WTC11 (cell line): ENCODE data around the gene TACC2. TPM values are rescaled to one million over a fixed set of nuclear protein-coding genes. Genes with fewer than 3 reads are reported as not detected.
"Not testable (repeated sequence)": the region's sequence is repeated elsewhere in the genome, so short reads cannot be mapped to it uniquely, and the experiment has no call there.

Experiments
- ATAC-seq: fragments of 200-7000 bp; cut with Tn5 transposase; 2 replicates; pipeline ENCODE4 v1.10.0; 2021; ENCODE audit warnings: mild to moderate bottlenecking, moderate library complexity
- CTCF ChIA-PET: fragments of 300-600 bp; sonication (Branson Sonifier 250); formaldehyde crosslinking; loops from one replicate; lab custom pipeline; 2021; ENCODE audit warnings: antibody characterized with exemption; lab: Charles Lee
- POLR2A ChIA-PET: fragments of 350-600 bp; sonication (Branson Sonifier 250); formaldehyde crosslinking; loops from one replicate; lab custom pipeline; 2021; ENCODE audit warnings: antibody characterized with exemption; lab: Charles Lee
- DNase-seq: peaks from one replicate; pipeline ENCODE4 v3.0.0; 2021; ENCODE audit warnings: low spot score
- H3K27ac Mint-ChIP-seq: 2 replicates; pipeline ENCODE4 v1.8.0; 2021; ENCODE audit warnings: mixed read lengths
- H3K27me3 Mint-ChIP-seq: 2 replicates; pipeline ENCODE4 v1.8.0; 2021; ENCODE audit warnings: low read depth, mild to moderate bottlenecking, moderate library complexity, mixed read lengths
- H3K36me3 Mint-ChIP-seq: 2 replicates; pipeline ENCODE4 v1.8.0; 2021; ENCODE audit warnings: mixed read lengths
- H3K4me1 Mint-ChIP-seq: 2 replicates; pipeline ENCODE4 v1.8.0; 2022; ENCODE audit warnings: mixed read lengths
- H3K4me3 Mint-ChIP-seq: 2 replicates; pipeline ENCODE4 v1.8.0; 2021; ENCODE audit warnings: mild to moderate bottlenecking, moderate library complexity, mixed read lengths
- H3K9me3 Mint-ChIP-seq: 2 replicates; pipeline ENCODE4 v1.8.0; 2021; ENCODE audit warnings: mixed read lengths
- ATF6 ChIP-seq: sonication (generic); formaldehyde crosslinking; IDR thresholded peaks from 2 replicates; pipeline ENCODE4 v1.8.1; 2023; ENCODE audit warnings: mild to moderate bottlenecking, missing genetic modification reagents
- CBFB ChIP-seq: sonication (generic); formaldehyde crosslinking; IDR thresholded peaks from 2 replicates; pipeline ENCODE4 v1.8.1; 2022; ENCODE audit warnings: mild to moderate bottlenecking, low read depth, missing genetic modification reagents
- ESRRA ChIP-seq: sonication (generic); formaldehyde crosslinking; IDR thresholded peaks from 2 replicates; pipeline ENCODE4 v1.8.1; 2022; ENCODE audit warnings: mild to moderate bottlenecking, missing genetic modification reagents, borderline replicate concordance
- FOXP4 ChIP-seq: sonication (generic); formaldehyde crosslinking; IDR thresholded peaks from 2 replicates; pipeline ENCODE4 v1.8.0; 2022; ENCODE audit warnings: mild to moderate bottlenecking, missing genetic modification reagents
- GRHL2 ChIP-seq: fragments of 250-450 bp; sonication (Bioruptor Pico); IDR thresholded peaks from 2 replicates; pipeline ENCODE4 v1.8.0; 2022; ENCODE audit warnings: mild to moderate bottlenecking, moderate library complexity; ENCODE audit not compliant: insufficient replicate concordance, severe bottlenecking
- GTF2I ChIP-seq: fragments of 250-450 bp; sonication (Bioruptor Pico); conservative IDR thresholded peaks from 2 replicates; pipeline ENCODE4 v1.4.0; 2021; ENCODE audit warnings: mild to moderate bottlenecking
- JAZF1 ChIP-seq: fragments of 250-450 bp; sonication (Bioruptor Pico); IDR thresholded peaks from 2 replicates; pipeline ENCODE4 v1.9.0; 2021; ENCODE audit warnings: moderate library complexity, mild to moderate bottlenecking, inconsistent platforms
- MYBL2 ChIP-seq: sonication (generic); formaldehyde crosslinking; IDR thresholded peaks from 2 replicates; pipeline ENCODE4 v1.8.1; 2023; ENCODE audit warnings: mild to moderate bottlenecking, moderate library complexity, missing genetic modification reagents
- SOX15 ChIP-seq: fragments of 250-450 bp; sonication (Bioruptor Pico); IDR thresholded peaks from 2 replicates; pipeline ENCODE4 v1.9.0; 2021; ENCODE audit warnings: mild to moderate bottlenecking
- SP1 ChIP-seq: sonication (generic); formaldehyde crosslinking; conservative IDR thresholded peaks from 2 replicates; pipeline ENCODE4 v1.8.1; 2022; ENCODE audit warnings: missing genetic modification reagents
- TCF7 ChIP-seq: sonication (generic); formaldehyde crosslinking; IDR thresholded peaks from 2 replicates; pipeline ENCODE4 v1.8.0; 2022; ENCODE audit warnings: mild to moderate bottlenecking, low read depth, missing genetic modification reagents, moderate library complexity
- ZNF121 ChIP-seq: sonication (generic); formaldehyde crosslinking; IDR thresholded peaks from 2 replicates; pipeline ENCODE4 v1.8.0; 2023; ENCODE audit warnings: missing genetic modification reagents
- ZNF138 ChIP-seq: sonication (generic); formaldehyde crosslinking; conservative IDR thresholded peaks from 2 replicates; pipeline ENCODE4 v1.8.1; 2022; ENCODE audit warnings: mild to moderate bottlenecking, moderate library complexity, missing genetic modification reagents
- ZNF263 ChIP-seq: sonication (generic); formaldehyde crosslinking; IDR thresholded peaks from 2 replicates; pipeline ENCODE4 v1.8.1; 2022; ENCODE audit warnings: low read depth, mild to moderate bottlenecking, moderate library complexity, missing genetic modification reagents
- ZNF317 ChIP-seq: sonication (generic); formaldehyde crosslinking; IDR thresholded peaks from 2 replicates; pipeline ENCODE4 v1.8.1; 2023; ENCODE audit warnings: low read depth, mild to moderate bottlenecking, moderate library complexity, missing genetic modification reagents, borderline replicate concordance
- total RNA-seq: library from RNA; stranded (reverse); gene quantifications from 3 replicates; pipeline ENCODE4 v1.2.3, GENCODE V29; 2021
- TF ChIP-seq, protein P1 (sequence below): fragments of 250-450 bp; sonication (Bioruptor Pico); IDR thresholded peaks from 2 replicates; pipeline ENCODE4 v1.9.0; 2021; ENCODE audit warnings: mild to moderate bottlenecking
- TF ChIP-seq, protein P2 (sequence below): fragments of 200-600 bp; IDR thresholded peaks from 2 replicates; pipeline ENCODE4 v1.8.0; 2022; ENCODE audit warnings: antibody characterized with exemption
- TF ChIP-seq, protein P3 (sequence below): sonication (generic); formaldehyde crosslinking; IDR thresholded peaks from 2 replicates; pipeline ENCODE4 v1.8.0; 2023; ENCODE audit warnings: missing genetic modification reagents, mild to moderate bottlenecking, borderline replicate concordance

TACC2 gene
- total RNA-seq, 1 experiment from 2014 or later, result 28.9 TPM

DNA sequence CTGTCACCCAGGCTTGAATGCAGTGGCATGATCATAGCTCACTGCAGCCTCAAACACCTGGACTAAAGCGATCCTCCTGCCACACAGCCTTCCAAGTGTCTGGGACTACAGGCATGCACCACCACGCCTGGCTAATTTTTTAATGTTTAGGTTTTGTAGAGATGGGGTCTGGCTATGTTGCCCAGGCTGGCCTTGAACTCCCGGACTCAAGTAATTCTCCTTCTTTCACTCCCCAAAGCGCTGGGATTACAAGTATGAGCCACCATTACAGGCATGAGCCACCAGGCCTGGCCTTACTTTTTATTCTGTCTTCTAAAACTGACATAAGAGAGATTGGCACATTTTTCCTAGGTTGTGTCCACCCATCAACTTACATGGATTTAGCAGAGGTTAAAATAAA is 33.3 kb downstream of the TACC2 start:
- Mint-ChIP-seq H3K27ac (no peak overlapping the region), H3K36me3 (no peaks in the 10 kb centered on the region)

DNA sequence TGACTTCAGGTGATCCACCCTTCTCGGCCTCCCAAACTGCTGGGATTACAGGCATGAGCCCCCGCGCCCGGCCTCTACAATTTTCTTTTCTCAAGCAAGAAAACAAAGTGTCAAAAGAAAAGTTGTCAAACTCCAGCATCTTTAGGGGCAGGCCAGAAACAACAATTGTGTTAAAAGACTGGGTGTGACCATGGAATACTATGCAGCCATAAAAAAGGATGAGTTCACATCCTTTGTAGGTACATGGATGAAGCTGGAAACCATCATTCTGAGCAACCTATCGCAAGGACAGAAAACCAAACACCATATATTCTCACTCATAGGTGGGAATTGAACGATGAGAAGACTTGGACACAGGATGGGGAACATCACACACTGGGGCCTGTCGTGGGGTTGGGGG is 34.3 kb downstream of the TACC2 start:
- ATAC-seq, H3K4me3 Mint-ChIP-seq, DNase-seq, H3K27me3 Mint-ChIP-seq, POLR2A ChIA-PET, H3K36me3 Mint-ChIP-seq, CTCF ChIA-PET, H3K9me3 Mint-ChIP-seq, H3K27ac Mint-ChIP-seq: not testable (repeated sequence)
- H3K4me1 Mint-ChIP-seq, result peaks cover 22% of the 10 kb centered on the region

More for the DNA sequence above, 33.3 kb downstream of the TACC2 start:
- TF ChIP-seq ZNF263, result no peak
- 0 out of 2 replicates have a peak, but pooled peaks have one; percentile 32 for TF ChIP-seq ZNF121 (CRISPR knock-in tag)
- DNase-seq (no peak), ATAC-seq (no peak)
- POLR2A ChIA-PET, result no interaction called here
- Mint-ChIP-seq H3K9me3 (no peaks in the 10 kb centered on the region), H3K4me3 (no peak overlapping the region), H3K4me1 (peaks cover 25% of the 10 kb centered on the region), H3K27me3 (no peaks in the 10 kb centered on the region)
- CTCF ChIA-PET, result interaction anchor here (1.9 kb wide), 1 partner anchor 29 kb away, joined by 6 read pairs; no protein-coding TSS in a partner anchor

GRCh38 chr10:122029499-122030199 is 40.7 kb downstream of the TACC2 start:
- Mint-ChIP-seq H3K27me3 (no peaks in the 10 kb centered on the region), H3K27ac (no peak overlapping the region), H3K9me3 (no peaks in the 10 kb centered on the region), H3K4me1 (peaks cover 7% of the 10 kb centered on the region), H3K4me3 (no peak overlapping the region), H3K36me3 (no peaks in the 10 kb centered on the region)
- ATAC-seq (no peak), DNase-seq (no peak)
- POLR2A ChIA-PET, result no interaction called here
- CTCF ChIA-PET, result interaction anchor here (1.8 kb wide), 1 partner anchor 22 kb away, joined by 8 read pairs; no protein-coding TSS in a partner anchor
- no peak for TF ChIP-seq ZNF138 (CRISPR knock-in tag)
- TF ChIP-seq, protein P1, sequence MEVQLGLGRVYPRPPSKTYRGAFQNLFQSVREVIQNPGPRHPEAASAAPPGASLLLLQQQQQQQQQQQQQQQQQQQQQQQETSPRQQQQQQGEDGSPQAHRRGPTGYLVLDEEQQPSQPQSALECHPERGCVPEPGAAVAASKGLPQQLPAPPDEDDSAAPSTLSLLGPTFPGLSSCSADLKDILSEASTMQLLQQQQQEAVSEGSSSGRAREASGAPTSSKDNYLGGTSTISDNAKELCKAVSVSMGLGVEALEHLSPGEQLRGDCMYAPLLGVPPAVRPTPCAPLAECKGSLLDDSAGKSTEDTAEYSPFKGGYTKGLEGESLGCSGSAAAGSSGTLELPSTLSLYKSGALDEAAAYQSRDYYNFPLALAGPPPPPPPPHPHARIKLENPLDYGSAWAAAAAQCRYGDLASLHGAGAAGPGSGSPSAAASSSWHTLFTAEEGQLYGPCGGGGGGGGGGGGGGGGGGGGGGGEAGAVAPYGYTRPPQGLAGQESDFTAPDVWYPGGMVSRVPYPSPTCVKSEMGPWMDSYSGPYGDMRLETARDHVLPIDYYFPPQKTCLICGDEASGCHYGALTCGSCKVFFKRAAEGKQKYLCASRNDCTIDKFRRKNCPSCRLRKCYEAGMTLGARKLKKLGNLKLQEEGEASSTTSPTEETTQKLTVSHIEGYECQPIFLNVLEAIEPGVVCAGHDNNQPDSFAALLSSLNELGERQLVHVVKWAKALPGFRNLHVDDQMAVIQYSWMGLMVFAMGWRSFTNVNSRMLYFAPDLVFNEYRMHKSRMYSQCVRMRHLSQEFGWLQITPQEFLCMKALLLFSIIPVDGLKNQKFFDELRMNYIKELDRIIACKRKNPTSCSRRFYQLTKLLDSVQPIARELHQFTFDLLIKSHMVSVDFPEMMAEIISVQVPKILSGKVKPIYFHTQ (CRISPR knock-in tag), result no peak
- TF ChIP-seq SOX15 (CRISPR knock-in tag), result no peak
- no peak for TF ChIP-seq MYBL2
- no peak for TF ChIP-seq ZNF317
- no peak for TF ChIP-seq ATF6
- no peak for TF ChIP-seq GTF2I (CRISPR knock-in tag)
- TF ChIP-seq, protein P2, sequence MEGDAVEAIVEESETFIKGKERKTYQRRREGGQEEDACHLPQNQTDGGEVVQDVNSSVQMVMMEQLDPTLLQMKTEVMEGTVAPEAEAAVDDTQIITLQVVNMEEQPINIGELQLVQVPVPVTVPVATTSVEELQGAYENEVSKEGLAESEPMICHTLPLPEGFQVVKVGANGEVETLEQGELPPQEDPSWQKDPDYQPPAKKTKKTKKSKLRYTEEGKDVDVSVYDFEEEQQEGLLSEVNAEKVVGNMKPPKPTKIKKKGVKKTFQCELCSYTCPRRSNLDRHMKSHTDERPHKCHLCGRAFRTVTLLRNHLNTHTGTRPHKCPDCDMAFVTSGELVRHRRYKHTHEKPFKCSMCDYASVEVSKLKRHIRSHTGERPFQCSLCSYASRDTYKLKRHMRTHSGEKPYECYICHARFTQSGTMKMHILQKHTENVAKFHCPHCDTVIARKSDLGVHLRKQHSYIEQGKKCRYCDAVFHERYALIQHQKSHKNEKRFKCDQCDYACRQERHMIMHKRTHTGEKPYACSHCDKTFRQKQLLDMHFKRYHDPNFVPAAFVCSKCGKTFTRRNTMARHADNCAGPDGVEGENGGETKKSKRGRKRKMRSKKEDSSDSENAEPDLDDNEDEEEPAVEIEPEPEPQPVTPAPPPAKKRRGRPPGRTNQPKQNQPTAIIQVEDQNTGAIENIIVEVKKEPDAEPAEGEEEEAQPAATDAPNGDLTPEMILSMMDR, result no peak
- no peak for TF ChIP-seq TCF7 (CRISPR knock-in tag)
- TF ChIP-seq FOXP4 (CRISPR knock-in tag), result no peak
- no peak for TF ChIP-seq JAZF1 (CRISPR knock-in tag)
- TF ChIP-seq, protein P3, sequence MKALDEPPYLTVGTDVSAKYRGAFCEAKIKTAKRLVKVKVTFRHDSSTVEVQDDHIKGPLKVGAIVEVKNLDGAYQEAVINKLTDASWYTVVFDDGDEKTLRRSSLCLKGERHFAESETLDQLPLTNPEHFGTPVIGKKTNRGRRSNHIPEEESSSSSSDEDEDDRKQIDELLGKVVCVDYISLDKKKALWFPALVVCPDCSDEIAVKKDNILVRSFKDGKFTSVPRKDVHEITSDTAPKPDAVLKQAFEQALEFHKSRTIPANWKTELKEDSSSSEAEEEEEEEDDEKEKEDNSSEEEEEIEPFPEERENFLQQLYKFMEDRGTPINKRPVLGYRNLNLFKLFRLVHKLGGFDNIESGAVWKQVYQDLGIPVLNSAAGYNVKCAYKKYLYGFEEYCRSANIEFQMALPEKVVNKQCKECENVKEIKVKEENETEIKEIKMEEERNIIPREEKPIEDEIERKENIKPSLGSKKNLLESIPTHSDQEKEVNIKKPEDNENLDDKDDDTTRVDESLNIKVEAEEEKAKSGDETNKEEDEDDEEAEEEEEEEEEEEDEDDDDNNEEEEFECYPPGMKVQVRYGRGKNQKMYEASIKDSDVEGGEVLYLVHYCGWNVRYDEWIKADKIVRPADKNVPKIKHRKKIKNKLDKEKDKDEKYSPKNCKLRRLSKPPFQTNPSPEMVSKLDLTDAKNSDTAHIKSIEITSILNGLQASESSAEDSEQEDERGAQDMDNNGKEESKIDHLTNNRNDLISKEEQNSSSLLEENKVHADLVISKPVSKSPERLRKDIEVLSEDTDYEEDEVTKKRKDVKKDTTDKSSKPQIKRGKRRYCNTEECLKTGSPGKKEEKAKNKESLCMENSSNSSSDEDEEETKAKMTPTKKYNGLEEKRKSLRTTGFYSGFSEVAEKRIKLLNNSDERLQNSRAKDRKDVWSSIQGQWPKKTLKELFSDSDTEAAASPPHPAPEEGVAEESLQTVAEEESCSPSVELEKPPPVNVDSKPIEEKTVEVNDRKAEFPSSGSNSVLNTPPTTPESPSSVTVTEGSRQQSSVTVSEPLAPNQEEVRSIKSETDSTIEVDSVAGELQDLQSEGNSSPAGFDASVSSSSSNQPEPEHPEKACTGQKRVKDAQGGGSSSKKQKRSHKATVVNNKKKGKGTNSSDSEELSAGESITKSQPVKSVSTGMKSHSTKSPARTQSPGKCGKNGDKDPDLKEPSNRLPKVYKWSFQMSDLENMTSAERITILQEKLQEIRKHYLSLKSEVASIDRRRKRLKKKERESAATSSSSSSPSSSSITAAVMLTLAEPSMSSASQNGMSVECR, result no peak
- TF ChIP-seq ESRRA (CRISPR knock-in tag), result no peak
- TF ChIP-seq GRHL2 (CRISPR knock-in tag), result no peak
- TF ChIP-seq ZNF121 (CRISPR knock-in tag), result no peak
- TF ChIP-seq SP1 (CRISPR knock-in tag), result no peak
- no peak for TF ChIP-seq CBFB
